Upper lobe of left lung (tissue), 6 donors: ENCODE data around the gene GRK3. TPM values are rescaled to one million over a fixed set of nuclear protein-coding genes. Genes with fewer than 3 reads are reported as not detected.
"Not testable (repeated sequence)": the region's sequence is repeated elsewhere in the genome, so short reads cannot be mapped to it uniquely, and the experiment has no call there.

ENCODE experiments used
- ATAC-seq, 2 donors: fragments of 200-7000 bp; cut with Tn5 transposase; one replicate each; pipeline ENCODE4 v1.9.1; 2022; ENCODE audit warnings: mild to moderate bottlenecking in 2 of 2, moderate library complexity in 2 of 2; ENCODE audit not compliant: low FRiP score in 2 of 2
- DNase-seq, 2 donors: peaks; one replicate each; pipeline ENCODE4 v3.0.0-alpha.2; 2019 to 2020
- H3K27ac ChIP-seq, 4 donors: fragments of 200-600 bp; sonication (generic); one replicate each; pipeline ENCODE4 v1.5.1; 2016 to 2019
- H3K27me3 ChIP-seq, 4 donors: fragments of 200-600 bp; sonication (generic); one replicate each; pipeline ENCODE4 v1.5.1; 2017 to 2019
- H3K36me3 ChIP-seq, 4 donors: fragments of 200-600 bp; sonication (generic); one replicate each; pipeline ENCODE4 v1.5.1; 2016 to 2019
- H3K4me1 ChIP-seq, 4 donors: fragments of 200-600 bp; sonication (generic); one replicate each; pipeline ENCODE4 v1.5.1; 2018 to 2019
- H3K4me3 ChIP-seq, 4 donors: fragments of 200-600 bp; sonication (generic); one replicate each; pipeline ENCODE4 v1.5.1; 2017 to 2019; ENCODE audit warnings: mild to moderate bottlenecking in 2 of 4, moderate library complexity in 1 of 4
- H3K9me3 ChIP-seq, 4 donors: fragments of 200-600 bp; sonication (generic); one replicate each; pipeline ENCODE4 v1.5.1; 2018 to 2019
- CTCF ChIP-seq, 6 experiments: fragments of 450-650 bp in 4 of 6; fragments of 200-600 bp in 2 of 6; sonication (generic) in 2 of 6; IDR thresholded peaks; one replicate each; pipeline ENCODE4 v1.5.1; 2016 to 2019; ENCODE audit warnings: antibody characterized with exemption in 6 of 6
- EP300 ChIP-seq, 4 donors: sonication (generic); formaldehyde crosslinking; IDR thresholded peaks; one replicate each; pipeline ENCODE4 v1.5.1; 2017; ENCODE audit warnings: antibody characterized with exemption in 4 of 4, control low read depth in 2 of 4
- POLR2A ChIP-seq, 4 donors: fragments of 450-650 bp; IDR thresholded peaks; one replicate each; pipeline ENCODE4 v1.5.1; 2016 to 2017; ENCODE audit warnings: antibody characterized with exemption in 4 of 4, mild to moderate bottlenecking in 2 of 4
- POLR2AphosphoS5 ChIP-seq, 2 donors: sonication (generic); formaldehyde crosslinking; IDR thresholded peaks; one replicate each; pipeline ENCODE4 v1.5.1; 2017; ENCODE audit warnings: antibody characterized with exemption in 2 of 2
- WGBS, 2 donors: methylation state at CpG; one replicate each; pipeline ENCODE4 v1.1.5; 2017 to 2018; 5-methylcytosine and 5-hydroxymethylcytosine counted together
- total RNA-seq, 6 donors: library from RNA; depleted of rRNA in 4 of 6; stranded (reverse); fragments of >200 nt in 4 of 6; gene quantifications; one replicate each; pipeline versions ENCODE4 v1.1.0 to v1.2.1, GENCODE V29; 2016 to 2021
- donor health status: DM: no; HTN: no; CAD: no; lungs with moderate emphysema.
- donor health status: DM: no; HTN: yes; CAD: no; lungs with severe emphysema.

GRK3 gene
- total RNA-seq, 6 donors from 2014 or later = 16.0 to 25.2 (median 21.6) TPM

- TF ChIP-seq EP300 (IDR thresholded peaks at IDR 0.05) = no peak
- TF ChIP-seq POLR2AphosphoS5 (IDR thresholded peaks at IDR 0.05) = no peak
- TF ChIP-seq POLR2A (IDR thresholded peaks at IDR 0.05) = no peak
- TF ChIP-seq CTCF (IDR thresholded peaks at IDR 0.05) = no peak
- Histone ChIP-seq H3K27ac (no peak overlapping the region), H3K4me1 (peaks cover 0 to 5% (median 0%) of the 10 kb centered on the region in 4 donors), H3K4me3 (no peak overlapping the region), H3K9me3 (no peaks in the 10 kb centered on the region), H3K36me3 (no peaks in the 10 kb centered on the region), H3K27me3 (no peaks in the 10 kb centered on the region)
- 59 to 65% methylated on average over 2 of the region's 2 CpGs for WGBS, 2 donors
- no peak for DNase-seq
- ATAC-seq = no peak
Measured at GRCh38 chr22:25554689-25555088, 9.8 kb upstream of the GRK3 start.

- TF ChIP-seq EP300 (IDR thresholded peaks at IDR 0.05) (no peak), CTCF (IDR thresholded peaks at IDR 0.05) (no peak), POLR2AphosphoS5 (IDR thresholded peaks at IDR 0.05) (no peak), POLR2A (IDR thresholded peaks at IDR 0.05) (no peak)
- ATAC-seq (no peak), DNase-seq (no peak)
- H3K27ac ChIP-seq = no peak overlapping the region
- H3K36me3 ChIP-seq = no peaks in the 10 kb centered on the region
- H3K27me3 ChIP-seq = no peaks in the 10 kb centered on the region
- no peak overlapping the region for H3K4me3 ChIP-seq
- peaks cover 0 to 5% (median 0%) of the 10 kb centered on the region in 4 donors for H3K4me1 ChIP-seq
- WGBS, 2 donors = 76 to 84% methylated on average over 3 to 4 of the region's 4 CpGs
- no peaks in the 10 kb centered on the region for H3K9me3 ChIP-seq
Measured at GRCh38 chr22:25555586-25555985, 8.9 kb upstream of the GRK3 start.

GRCh38 chr22:25557218-25557617, 7.3 kb upstream of the GRK3 start:
- H3K27me3 ChIP-seq = no peaks in the 10 kb centered on the region
- H3K4me1 ChIP-seq = peaks cover 0 to 5% (median 0%) of the 10 kb centered on the region in 4 donors
- DNase-seq (no peak), ATAC-seq (no peak)
- 86 to 91% methylated on average over 5 of the region's 5 CpGs for WGBS, 2 donors
- no peak overlapping the region for H3K4me3 ChIP-seq
- H3K36me3 ChIP-seq = no peaks in the 10 kb centered on the region
- H3K27ac ChIP-seq = no peak overlapping the region
- TF ChIP-seq EP300 (IDR thresholded peaks at IDR 0.05) (no peak), POLR2A (IDR thresholded peaks at IDR 0.05) (no peak)
- H3K9me3 ChIP-seq = no peaks in the 10 kb centered on the region

DNA sequence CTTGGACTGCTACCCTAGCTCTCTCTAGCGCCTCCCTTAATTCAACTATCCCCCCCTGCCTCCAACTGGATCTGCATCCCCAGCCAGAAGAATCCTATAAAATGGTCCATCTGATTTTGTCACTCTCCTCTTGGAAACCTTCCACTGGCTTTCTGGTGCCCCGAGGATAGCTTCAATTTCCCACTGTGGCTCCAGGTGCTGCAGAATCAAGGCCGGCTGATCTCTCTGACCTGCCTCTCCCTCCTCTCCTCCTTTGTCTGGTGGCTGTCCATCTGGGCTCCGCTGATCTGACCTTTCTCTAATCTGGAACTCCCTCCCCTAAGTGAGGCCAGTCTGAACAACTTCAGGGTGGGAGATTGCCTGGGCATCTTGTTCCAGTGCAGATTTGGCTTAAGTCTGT, 6.1 kb upstream of the GRK3 start:
- Histone ChIP-seq H3K36me3 (no peaks in the 10 kb centered on the region), H3K27me3 (no peaks in the 10 kb centered on the region), H3K4me1 (peaks cover 0 to 7% (median under 1%) of the 10 kb centered on the region in 4 donors), H3K9me3 (no peaks in the 10 kb centered on the region), H3K27ac (no peak overlapping the region), H3K4me3 (no peak overlapping the region)
- no peak for ATAC-seq
- no peak for DNase-seq
- TF ChIP-seq POLR2A (IDR thresholded peaks at IDR 0.05) (no peak), EP300 (IDR thresholded peaks at IDR 0.05) (no peak), POLR2AphosphoS5 (IDR thresholded peaks at IDR 0.05) (no peak), CTCF (IDR thresholded peaks at IDR 0.05) (no peak)
- 93 to 97% methylated on average over 4 of the region's 4 CpGs for WGBS, 2 donors

DNA sequence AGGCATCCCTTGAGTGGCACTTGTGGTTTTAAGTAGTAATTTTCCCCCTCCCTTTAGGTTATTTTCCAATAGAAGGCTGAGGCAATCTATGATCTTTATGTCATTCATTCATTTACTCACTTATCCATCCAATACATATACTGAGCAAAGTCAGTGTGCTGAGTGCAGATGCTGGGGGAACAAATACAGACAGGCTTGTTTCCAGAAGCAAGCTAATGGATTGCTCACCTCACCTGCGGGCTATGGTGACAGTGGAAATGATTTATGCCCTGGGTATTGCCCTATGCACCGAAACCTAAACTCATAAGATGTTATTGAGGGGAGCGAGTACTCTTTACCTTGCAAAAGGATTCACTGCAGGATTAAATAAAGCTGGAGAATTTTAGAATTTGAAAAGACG, 4.6 kb upstream of the GRK3 start:
- H3K4me3 ChIP-seq, H3K36me3 ChIP-seq, H3K9me3 ChIP-seq, ATAC-seq, H3K27me3 ChIP-seq, H3K27ac ChIP-seq, DNase-seq: not testable (repeated sequence)
- WGBS, 2 donors = 78 to 88% methylated on average over 4 of the region's 4 CpGs
- H3K4me1 ChIP-seq = peaks cover 5 to 14% (median 9%) of the 10 kb centered on the region in 4 donors

DNA sequence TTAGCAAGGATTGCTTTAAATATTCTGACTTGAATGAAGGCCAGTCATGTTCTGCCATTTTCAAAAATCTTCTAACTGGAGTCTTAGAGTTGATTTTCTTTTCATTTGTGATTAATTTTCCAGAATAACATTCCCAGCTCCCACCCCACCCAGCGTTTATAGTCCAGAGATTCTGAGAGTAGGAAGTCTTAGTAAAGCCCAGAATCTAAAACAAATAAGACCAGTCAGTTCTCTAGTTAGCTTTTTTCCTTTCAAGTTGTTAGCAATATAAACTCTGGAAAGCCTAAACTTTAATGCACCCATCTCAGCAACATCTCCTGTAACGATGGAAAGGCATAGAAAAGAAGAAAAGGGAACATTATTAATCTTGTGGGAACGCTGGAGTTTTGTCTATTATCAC, 3.3 kb upstream of the GRK3 start:
- not testable (repeated sequence) for H3K9me3 ChIP-seq, H3K27ac ChIP-seq, H3K4me3 ChIP-seq, H3K27me3 ChIP-seq, ATAC-seq, H3K36me3 ChIP-seq, DNase-seq
- peaks cover 5 to 26% (median 14%) of the 10 kb centered on the region in 4 donors for H3K4me1 ChIP-seq
- WGBS, 2 donors = 72 to 73% methylated on average over 3 of the region's 3 CpGs

DNA sequence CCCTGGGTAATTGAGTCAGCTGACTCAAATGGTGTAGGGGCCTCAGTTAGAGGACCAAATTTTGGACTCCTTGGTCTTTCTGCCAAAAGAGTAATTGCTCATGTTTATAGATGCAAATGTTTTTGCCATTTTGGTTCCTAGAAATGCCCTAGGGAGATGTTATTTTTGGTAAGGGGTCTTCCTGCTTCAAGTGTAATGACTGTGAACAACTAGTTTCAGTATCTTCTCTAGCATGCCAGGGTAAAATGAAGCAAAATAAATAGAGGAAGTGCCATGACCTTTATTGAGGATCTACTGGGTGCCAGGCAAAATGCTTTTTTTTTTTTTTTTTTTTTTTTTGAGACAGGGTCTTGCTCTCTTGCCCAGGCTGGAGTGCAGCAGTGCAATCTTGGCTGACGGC, 2.5 kb upstream of the GRK3 start:
- not testable (repeated sequence) for H3K4me3 ChIP-seq, H3K27me3 ChIP-seq, H3K27ac ChIP-seq, DNase-seq, H3K9me3 ChIP-seq, ATAC-seq, H3K36me3 ChIP-seq
- peaks cover 12 to 32% (median 14%) of the 10 kb centered on the region in 4 donors for H3K4me1 ChIP-seq
- 92% methylated on average over 1 of the region's 1 CpG; no CpG with 5 or more reads in 1 of the 2 donors for WGBS, 2 donors
